Heart left ventricle (tissue), 13 donors: Measurements from ENCODE around the gene SPEF2.

ENCODE experiments used
- POLR2A ChIP-seq, 2 donors: fragments of 450-650 bp; IDR thresholded peaks; one replicate each; pipeline ENCODE4 v1.6.1; 2017; ENCODE audit warnings: antibody characterized with exemption in 2 of 2, mild to moderate bottlenecking in 2 of 2, moderate library complexity in 2 of 2
- TF ChIP-seq, protein P1 (sequence below), 12 donors: fragments of 200-600 bp; sonication (generic) in 4 of 12; IDR thresholded peaks; one replicate each; pipeline versions ENCODE4 v1.5.0 to v1.8.0; 2018 to 2022; ENCODE audit warnings: antibody characterized with exemption in 12 of 12, mild to moderate bottlenecking in 5 of 12
- donor health status: ischemic (EF 13 %, LVEDD 7.1; RV severe dilation, severe dysfunction).
- donor health status: DM: no; HTN: yes; CAD: no.
- donor health status: DM: no; HTN: no; CAD: no.
- donor health status: ischemic (EF 25% LVEDD 6.9; RV normal size, moderate dysfunction).
- donor health status: ischemic (EF 25% LVEDD 5.7; RV mildly dilated, moderate dysfunction).
- donor health status: ischemic (EF 35%, LVEDD 5.7; RV mildly dilated, moderate dysfunction).
- donor health status: nonischemic (EF 11% LVEDD 7.7; RV severe dilation, severe dysfunction).
- donor health status: DM: yes; HTN: yes; CAD: no.
- donor health status: PGD.
- donor health status: ischemic (EF 29% LVEDD 5.4; RV normal size, mild dysfunction).
- donor health status: nonischemic (EF 23%, LVEDD 6.1; RV moderate dilation, normal function).

- TF ChIP-seq, protein P1, sequence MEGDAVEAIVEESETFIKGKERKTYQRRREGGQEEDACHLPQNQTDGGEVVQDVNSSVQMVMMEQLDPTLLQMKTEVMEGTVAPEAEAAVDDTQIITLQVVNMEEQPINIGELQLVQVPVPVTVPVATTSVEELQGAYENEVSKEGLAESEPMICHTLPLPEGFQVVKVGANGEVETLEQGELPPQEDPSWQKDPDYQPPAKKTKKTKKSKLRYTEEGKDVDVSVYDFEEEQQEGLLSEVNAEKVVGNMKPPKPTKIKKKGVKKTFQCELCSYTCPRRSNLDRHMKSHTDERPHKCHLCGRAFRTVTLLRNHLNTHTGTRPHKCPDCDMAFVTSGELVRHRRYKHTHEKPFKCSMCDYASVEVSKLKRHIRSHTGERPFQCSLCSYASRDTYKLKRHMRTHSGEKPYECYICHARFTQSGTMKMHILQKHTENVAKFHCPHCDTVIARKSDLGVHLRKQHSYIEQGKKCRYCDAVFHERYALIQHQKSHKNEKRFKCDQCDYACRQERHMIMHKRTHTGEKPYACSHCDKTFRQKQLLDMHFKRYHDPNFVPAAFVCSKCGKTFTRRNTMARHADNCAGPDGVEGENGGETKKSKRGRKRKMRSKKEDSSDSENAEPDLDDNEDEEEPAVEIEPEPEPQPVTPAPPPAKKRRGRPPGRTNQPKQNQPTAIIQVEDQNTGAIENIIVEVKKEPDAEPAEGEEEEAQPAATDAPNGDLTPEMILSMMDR (IDR thresholded peaks at IDR 0.05) = no peak
- TF ChIP-seq POLR2A (IDR thresholded peaks at IDR 0.05) = no peak
Observed at GRCh38 chr5:35683466-35683865, 65.8 kb downstream of the SPEF2 start.
